ENCODE measurements around the gene DOCK3.

DNA sequence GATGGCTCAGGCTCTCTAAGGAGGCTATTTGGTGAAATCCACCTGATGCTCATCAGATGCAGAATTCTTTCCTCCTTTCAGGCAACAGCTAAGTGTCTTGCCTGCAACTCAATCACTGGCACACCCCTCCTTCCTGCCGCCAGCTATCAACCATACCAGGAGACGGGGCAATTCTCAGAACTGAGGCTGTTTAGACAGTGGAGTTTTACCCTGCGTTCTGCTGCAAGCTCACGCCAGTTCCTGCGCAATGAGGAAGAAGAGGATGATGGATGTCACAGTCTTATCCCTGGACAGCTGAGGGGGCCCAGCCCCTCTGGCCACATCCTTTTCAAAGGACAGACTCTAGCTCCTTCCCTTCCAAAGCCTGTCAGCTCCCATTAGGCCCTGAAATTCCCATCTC, 703.3 kb downstream of the DOCK3 start:
- TF ChIP-seq, protein P1, sequence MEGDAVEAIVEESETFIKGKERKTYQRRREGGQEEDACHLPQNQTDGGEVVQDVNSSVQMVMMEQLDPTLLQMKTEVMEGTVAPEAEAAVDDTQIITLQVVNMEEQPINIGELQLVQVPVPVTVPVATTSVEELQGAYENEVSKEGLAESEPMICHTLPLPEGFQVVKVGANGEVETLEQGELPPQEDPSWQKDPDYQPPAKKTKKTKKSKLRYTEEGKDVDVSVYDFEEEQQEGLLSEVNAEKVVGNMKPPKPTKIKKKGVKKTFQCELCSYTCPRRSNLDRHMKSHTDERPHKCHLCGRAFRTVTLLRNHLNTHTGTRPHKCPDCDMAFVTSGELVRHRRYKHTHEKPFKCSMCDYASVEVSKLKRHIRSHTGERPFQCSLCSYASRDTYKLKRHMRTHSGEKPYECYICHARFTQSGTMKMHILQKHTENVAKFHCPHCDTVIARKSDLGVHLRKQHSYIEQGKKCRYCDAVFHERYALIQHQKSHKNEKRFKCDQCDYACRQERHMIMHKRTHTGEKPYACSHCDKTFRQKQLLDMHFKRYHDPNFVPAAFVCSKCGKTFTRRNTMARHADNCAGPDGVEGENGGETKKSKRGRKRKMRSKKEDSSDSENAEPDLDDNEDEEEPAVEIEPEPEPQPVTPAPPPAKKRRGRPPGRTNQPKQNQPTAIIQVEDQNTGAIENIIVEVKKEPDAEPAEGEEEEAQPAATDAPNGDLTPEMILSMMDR (conservative IDR thresholded peaks at IDR 0.05 in 1 of 2, IDR thresholded peaks at IDR 0.05 in 1 of 2; ENCODE audit: extremely low read depth in 1 of 2, insufficient read depth in 1 of 2, low read depth in 1 of 2, low read length in 2 of 2) = no peak
- no peak for TF ChIP-seq EZH2 (IDR thresholded peaks at IDR 0.05; ENCODE audit: borderline replicate concordance, low read length)

Measured in mammary epithelial cell (primary cell).